Kidney tubule cell (primary cell): ENCODE measurements around the gene EXT2.

Experiments
- DNase-seq: peaks from one replicate; pipeline ENCODE4 v3.0.0-alpha.2; 2018; ENCODE audit warnings: low spot score

Gene EXT2

GRCh38 chr11:44243595-44244343 is 148.3 kb downstream of the EXT2 start:
- DNase-seq = peak; percentile 68

- DNase-seq = peak; percentile 16
Measured at GRCh38 chr11:44244639-44245310, 149.3 kb downstream of the EXT2 start.

- DNase-seq = no peak
Measured at GRCh38 chr11:44246726-44247125, 151.2 kb downstream of the EXT2 start.

GRCh38 chr11:44247508-44247907 is 152.0 kb downstream of the EXT2 start:
- DNase-seq = no peak

- no peak for DNase-seq
Measured at GRCh38 chr11:44248109-44248508, 152.6 kb downstream of the EXT2 start.

GRCh38 chr11:44250421-44250820 is 154.9 kb downstream of the EXT2 start:
- no peak for DNase-seq

GRCh38 chr11:44252999-44253602 is 157.6 kb downstream of the EXT2 start:
- DNase-seq = no peak

- DNase-seq = peak; percentile 10
Measured at GRCh38 chr11:44255406-44256071, 160.1 kb downstream of the EXT2 start.

- no peak for DNase-seq
Measured at GRCh38 chr11:44256673-44257291, 161.3 kb downstream of the EXT2 start.

GRCh38 chr11:44257338-44258189 is 162.1 kb downstream of the EXT2 start:
- no peak for DNase-seq

- DNase-seq = peak; percentile 4
Measured at GRCh38 chr11:44258190-44258489, 162.7 kb downstream of the EXT2 start.

- no peak for DNase-seq
Measured at GRCh38 chr11:44258839-44259420, 163.5 kb downstream of the EXT2 start.

GRCh38 chr11:44260081-44260480 is 164.6 kb downstream of the EXT2 start:
- DNase-seq = no peak

- no peak for DNase-seq
Measured at GRCh38 chr11:44261800-44262591, 166.5 kb downstream of the EXT2 start.

GRCh38 chr11:44263738-44264437 is 168.4 kb downstream of the EXT2 start:
- no peak for DNase-seq

- no peak for DNase-seq
Measured at GRCh38 chr11:44264438-44264749, 168.9 kb downstream of the EXT2 start.

GRCh38 chr11:44264761-44265160 is 169.3 kb downstream of the EXT2 start:
- DNase-seq = no peak

GRCh38 chr11:44266056-44266780 is 170.7 kb downstream of the EXT2 start:
- DNase-seq = no peak
